Measurements from ENCODE around the gene PHACTR3.

PHACTR3 gene

GRCh38 chr20:59568509-59569024, 35.8 kb upstream of the PHACTR3 start:
- DNase-seq (ENCODE audit: low read depth): no peak
- TF ChIP-seq CTCF (IDR thresholded peaks at IDR 0.05; ENCODE audit: low read depth, low read length, missing control alignments): no peak
- no peak overlapping the region for H3K4me3 ChIP-seq (ENCODE audit: low read depth, low read length)

DNA sequence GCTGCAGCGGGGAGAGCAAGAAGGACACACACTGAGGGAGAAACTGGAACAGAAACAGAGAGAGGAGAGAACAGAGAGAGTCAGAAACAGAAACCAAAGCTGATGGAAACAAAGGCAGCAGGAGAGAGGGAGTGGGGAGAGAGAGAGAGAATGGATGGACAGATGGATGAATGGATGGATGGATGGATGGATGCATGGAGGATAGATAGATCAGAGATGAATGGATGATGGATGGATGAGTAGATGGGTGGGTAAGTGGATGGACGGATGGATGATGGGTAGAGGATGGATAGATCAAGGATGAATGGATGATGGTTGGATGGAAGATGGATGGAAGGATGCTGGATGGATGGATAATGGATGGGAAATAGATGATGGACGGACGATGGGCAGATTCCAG, 35.0 kb upstream of the PHACTR3 start:
- no peak overlapping the region for H3K4me3 ChIP-seq (ENCODE audit: low read depth, low read length)
- DNase-seq (ENCODE audit: low read depth): no peak
- no peak for TF ChIP-seq CTCF (IDR thresholded peaks at IDR 0.05; ENCODE audit: low read depth, low read length, missing control alignments)

GRCh38 chr20:59571151-59571550, 33.2 kb upstream of the PHACTR3 start:
- no peak for DNase-seq (ENCODE audit: low read depth)
- no peak for TF ChIP-seq CTCF (IDR thresholded peaks at IDR 0.05; ENCODE audit: low read depth, low read length, missing control alignments)
- no peak overlapping the region for H3K4me3 ChIP-seq (ENCODE audit: low read depth, low read length)

DNA sequence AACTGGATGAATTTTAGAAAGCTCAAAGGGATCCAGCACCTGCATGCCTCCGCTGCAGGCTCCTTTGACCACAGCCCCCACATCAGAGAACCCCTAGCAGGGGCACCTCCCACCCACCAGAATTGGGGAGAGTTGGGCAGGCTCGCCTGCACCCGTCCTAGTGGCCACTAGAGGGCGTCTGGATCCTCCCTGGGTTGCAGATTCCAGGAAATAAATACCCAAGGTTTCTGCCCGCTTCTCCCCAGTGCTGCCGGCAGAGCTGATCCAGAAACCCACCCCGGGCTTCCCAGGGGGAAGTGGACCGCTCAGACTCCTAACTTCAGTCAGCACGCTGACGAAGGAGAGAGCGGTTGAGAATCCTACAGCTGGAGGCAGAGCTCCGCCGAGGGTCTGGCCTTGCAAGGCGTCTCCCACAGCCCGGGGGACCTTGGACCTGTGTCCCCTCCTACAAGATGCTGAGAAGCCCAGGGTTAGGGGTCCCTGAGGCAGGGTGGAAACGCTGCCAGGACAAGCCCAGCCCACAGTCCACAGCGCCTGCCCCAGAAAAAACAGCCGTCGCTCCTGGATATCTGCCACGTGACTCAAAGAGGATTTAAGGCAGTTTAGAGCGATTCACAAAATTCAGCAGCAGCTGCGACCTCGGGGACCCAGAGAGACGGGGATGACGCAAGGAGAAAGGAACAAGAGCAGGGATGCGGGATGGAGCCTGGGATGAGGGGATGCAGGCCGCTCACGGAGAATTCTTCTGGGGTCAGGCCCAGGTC, 32.6 kb upstream of the PHACTR3 start:
- TF ChIP-seq CTCF (IDR thresholded peaks at IDR 0.05; ENCODE audit: low read depth, low read length, missing control alignments): peak; percentile 95
- no peak for DNase-seq (ENCODE audit: low read depth)
- no peak overlapping the region for H3K4me3 ChIP-seq (ENCODE audit: low read depth, low read length)

DNA sequence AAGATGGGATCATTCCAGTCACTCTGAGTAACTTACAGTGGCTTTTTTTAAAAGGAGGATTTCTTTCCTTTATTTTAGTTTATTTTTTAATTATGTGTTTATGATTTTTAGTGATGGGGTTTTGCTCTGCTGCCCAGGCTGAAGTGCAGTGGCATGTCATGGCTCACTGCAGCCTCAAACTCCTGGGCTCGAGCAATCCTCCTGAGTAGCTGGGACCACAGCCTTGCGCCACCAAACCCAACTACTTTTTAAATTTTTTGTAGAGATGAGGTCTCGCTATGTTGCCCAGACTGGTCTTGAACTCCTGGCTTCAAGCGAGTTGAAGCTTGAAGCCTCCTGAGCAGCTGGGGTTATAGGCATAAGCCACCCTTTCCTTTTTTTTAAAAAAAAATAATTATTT, 31.8 kb upstream of the PHACTR3 start:
- TF ChIP-seq CTCF (IDR thresholded peaks at IDR 0.05; ENCODE audit: low read depth, low read length, missing control alignments): no peak
- DNase-seq (ENCODE audit: low read depth): no peak
- no peak overlapping the region for H3K4me3 ChIP-seq (ENCODE audit: low read depth, low read length)

- H3K4me3 ChIP-seq (ENCODE audit: low read depth, low read length): no peak overlapping the region
- no peak for DNase-seq (ENCODE audit: low read depth)
- TF ChIP-seq CTCF (IDR thresholded peaks at IDR 0.05; ENCODE audit: low read depth, low read length, missing control alignments): no peak
Observed at GRCh38 chr20:59573837-59574236, 30.5 kb upstream of the PHACTR3 start.

- no peak for DNase-seq (ENCODE audit: low read depth)
- TF ChIP-seq CTCF (IDR thresholded peaks at IDR 0.05; ENCODE audit: low read depth, low read length, missing control alignments): no peak
- H3K4me3 ChIP-seq (ENCODE audit: low read depth, low read length): no peak overlapping the region
Observed at GRCh38 chr20:59574308-59574707, 30.0 kb upstream of the PHACTR3 start.

All from GM12864 (cell line).